Mesendoderm (in vitro differentiated cells): ENCODE measurements around the gene TSPAN31.
A peak's percentile ranks its signal among the peaks of the same experiment; 100 is the strongest.

Source experiments
- DNase-seq: peaks from one replicate; pipeline ENCODE4 v3.0.0; 2013
- H2AK5ac ChIP-seq: 2 replicates; pipeline ENCODE4 v1.6.1; 2013; ENCODE audit warnings: low read length, inconsistent platforms
- H2BK120ac ChIP-seq: 2 replicates; pipeline ENCODE4 v1.6.1; 2013; ENCODE audit warnings: low read depth, mild to moderate bottlenecking, low read length, moderate library complexity, mixed read lengths
- H2BK15ac ChIP-seq: replicated peaks from 2 replicates; pipeline ENCODE4 v1.6.1; 2013; ENCODE audit warnings: low read depth, mild to moderate bottlenecking, moderate library complexity
- H2BK5ac ChIP-seq: 2 replicates; pipeline ENCODE4 v1.6.1; 2013; ENCODE audit warnings: low read length, inconsistent platforms
- H3K18ac ChIP-seq: 2 replicates; pipeline ENCODE4 v1.6.1; 2013; ENCODE audit warnings: mild to moderate bottlenecking, low read length, mixed read lengths
- H3K23ac ChIP-seq: one replicate; pipeline ENCODE4 v1.6.1; 2013; ENCODE audit warnings: low read length
- H3K27ac ChIP-seq: 2 replicates; pipeline ENCODE4 v1.5.1; 2013; ENCODE audit warnings: low read depth, mild to moderate bottlenecking, inconsistent platforms, low read length, moderate library complexity
- H3K27me3 ChIP-seq: 2 replicates; pipeline ENCODE4 v1.6.1; 2013; ENCODE audit warnings: low read length, control low read depth, mild to moderate bottlenecking, inconsistent platforms; ENCODE audit not compliant: insufficient read depth, poor library complexity
- H3K36me3 ChIP-seq: 2 replicates; pipeline ENCODE4 v1.6.1; 2013; ENCODE audit warnings: low read length, inconsistent platforms; ENCODE audit not compliant: control insufficient read depth, insufficient read depth
- H3K4ac ChIP-seq: one replicate; pipeline ENCODE4 v1.6.1; 2013; ENCODE audit warnings: low read depth, mild to moderate bottlenecking, low read length, moderate library complexity
- H3K4me1 ChIP-seq: 2 replicates; pipeline ENCODE4 v1.6.1; 2013; ENCODE audit warnings: low read depth, low read length, inconsistent platforms; ENCODE audit not compliant: control insufficient read depth
- H3K4me2 ChIP-seq: 2 replicates; pipeline ENCODE4 v1.6.1; 2013; ENCODE audit warnings: low read length
- H3K4me3 ChIP-seq: 2 replicates; pipeline ENCODE4 v1.5.1; 2013; ENCODE audit warnings: mild to moderate bottlenecking, low read length
- H3K56ac ChIP-seq: one replicate; pipeline ENCODE4 v1.6.1; 2013; ENCODE audit warnings: low read length
- H3K79me1 ChIP-seq: 2 replicates; pipeline ENCODE4 v1.6.1; 2013; ENCODE audit warnings: low read length, inconsistent platforms
- H3K79me2 ChIP-seq: 2 replicates; pipeline ENCODE4 v1.6.1; 2013; ENCODE audit warnings: mild to moderate bottlenecking, low read length; ENCODE audit not compliant: control insufficient read depth, insufficient read depth
- H3K9ac ChIP-seq: 2 replicates; pipeline ENCODE4 v1.6.1; 2013; ENCODE audit warnings: low read length, inconsistent platforms
- H4K5ac ChIP-seq: one replicate; pipeline ENCODE4 v1.6.1; 2013; ENCODE audit warnings: low read length
- H4K8ac ChIP-seq: one replicate; pipeline ENCODE4 v1.6.1; 2013; ENCODE audit warnings: low read depth, mild to moderate bottlenecking, control low read depth, low read length, moderate library complexity
- WGBS: extraction: QIAGEN DNeasy Blood & Tissue Kit; methylation state at CpG from one replicate; pipeline ENCODE4 v1.1.7; 2013; ENCODE audit warnings: low lambda C conversion rate, missing lambda C conversion rate; ENCODE audit not compliant: insufficient coverage; ENCODE audit errors: extremely low coverage; 5-methylcytosine and 5-hydroxymethylcytosine counted together

The TSPAN31 gene

GRCh38 chr12:57761391-57761998 lies 16.7 kb downstream of the TSPAN31 start:
- Histone ChIP-seq H3K9ac (no peak overlapping the region), H3K56ac (no peak overlapping the region), H2BK15ac (no peak overlapping the region), H3K4me3 (no peak overlapping the region), H2BK120ac (no peak overlapping the region), H3K79me1 (no peaks in the 10 kb centered on the region), H4K8ac (no peak overlapping the region), H4K5ac (no peak overlapping the region), H3K27me3 (peaks cover 20% of the 10 kb centered on the region), H3K27ac (no peak overlapping the region), H3K36me3 (no peaks in the 10 kb centered on the region), H3K4me2 (no peak overlapping the region), H3K4me1 (peaks cover 8% of the 10 kb centered on the region), H2BK5ac (no peak overlapping the region), H3K4ac (no peak overlapping the region), H2AK5ac (no peak overlapping the region), H3K79me2 (no peaks in the 10 kb centered on the region), H3K23ac (no peak overlapping the region), H3K18ac (no peak overlapping the region)
- no peak for DNase-seq
- WGBS: no CpG with 5 or more reads among the region's 4 CpGs

DNA sequence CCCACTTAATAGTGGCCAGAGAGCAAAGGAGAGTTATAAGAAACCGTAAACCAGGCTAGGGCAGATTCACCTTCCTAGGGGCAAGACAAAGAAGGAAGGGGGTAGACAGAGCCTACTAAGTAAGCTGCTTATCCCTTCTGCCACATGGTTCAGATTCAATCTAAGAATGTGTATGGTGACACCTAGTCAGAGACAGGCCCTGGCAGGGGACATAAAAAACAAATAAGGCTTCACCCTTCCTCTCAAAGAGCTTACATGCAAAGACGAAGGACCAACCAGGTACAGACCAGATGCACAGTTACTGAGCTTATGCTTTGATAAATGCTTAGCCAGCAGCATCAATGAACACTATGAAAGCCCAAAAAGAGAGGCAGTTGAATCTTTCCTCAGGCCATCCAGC lies 17.6 kb downstream of the TSPAN31 start:
- no CpG with 5 or more reads among the region's 2 CpGs for WGBS
- H3K4me1 ChIP-seq: peaks cover 9% of the 10 kb centered on the region
- H2BK5ac ChIP-seq: no peak overlapping the region
- no peak overlapping the region for H4K8ac ChIP-seq
- H3K9ac ChIP-seq: no peak overlapping the region
- H3K4me3 ChIP-seq: no peak overlapping the region
- no peak overlapping the region for H3K4ac ChIP-seq
- no peaks in the 10 kb centered on the region for H3K79me1 ChIP-seq
- no peak overlapping the region for H3K56ac ChIP-seq
- peaks cover 19% of the 10 kb centered on the region for H3K27me3 ChIP-seq
- H3K36me3 ChIP-seq: no peaks in the 10 kb centered on the region
- no peak overlapping the region for H3K4me2 ChIP-seq
- no peak overlapping the region for H3K23ac ChIP-seq
- DNase-seq: no peak
- H2AK5ac ChIP-seq: no peak overlapping the region
- no peak overlapping the region for H2BK15ac ChIP-seq
- no peak overlapping the region for H4K5ac ChIP-seq
- H2BK120ac ChIP-seq: no peak overlapping the region
- H3K18ac ChIP-seq: no peak overlapping the region
- H3K27ac ChIP-seq: no peak overlapping the region
- H3K79me2 ChIP-seq: no peaks in the 10 kb centered on the region

- Histone ChIP-seq H3K27ac (no peak overlapping the region), H2BK5ac (no peak overlapping the region), H3K36me3 (peaks cover 2% of the 10 kb centered on the region), H3K18ac (no peak overlapping the region), H3K4ac (no peak overlapping the region), H2BK15ac (no peak overlapping the region), H3K27me3 (peaks cover 19% of the 10 kb centered on the region), H3K23ac (no peak overlapping the region), H3K4me3 (no peak overlapping the region), H3K79me1 (no peaks in the 10 kb centered on the region), H4K8ac (no peak overlapping the region), H3K56ac (no peak overlapping the region), H3K9ac (no peak overlapping the region), H2BK120ac (no peak overlapping the region), H2AK5ac (no peak overlapping the region), H3K4me2 (no peak overlapping the region), H3K4me1 (peaks cover 9% of the 10 kb centered on the region), H4K5ac (no peak overlapping the region), H3K79me2 (no peaks in the 10 kb centered on the region)
- no CpG with 5 or more reads among the region's 6 CpGs for WGBS
- DNase-seq: no peak
Observed at GRCh38 chr12:57763881-57764661, 19.2 kb downstream of the TSPAN31 start.

GRCh38 chr12:57764662-57765002 lies 19.8 kb downstream of the TSPAN31 start:
- Histone ChIP-seq H3K9ac (peak overlapping the region; percentile 54), H2BK15ac (no peak overlapping the region), H3K79me1 (no peaks in the 10 kb centered on the region), H3K23ac (no peak overlapping the region), H4K8ac (no peak overlapping the region), H3K27me3 (peaks cover 19% of the 10 kb centered on the region), H4K5ac (no peak overlapping the region), H3K4me3 (peak overlapping the region; percentile 10), H3K4me2 (peak overlapping the region; percentile 65), H3K27ac (no peak overlapping the region), H3K36me3 (peaks cover 2% of the 10 kb centered on the region), H3K79me2 (no peaks in the 10 kb centered on the region), H2AK5ac (no peak overlapping the region), H3K56ac (peak overlapping the region; percentile 66), H2BK120ac (no peak overlapping the region), H3K4ac (no peak overlapping the region), H3K4me1 (peaks cover 9% of the 10 kb centered on the region), H3K18ac (no peak overlapping the region), H2BK5ac (no peak overlapping the region)
- no peak for DNase-seq
- no CpG with 5 or more reads among the region's 17 CpGs for WGBS

- no peak overlapping the region for H3K27ac ChIP-seq
- peaks cover 19% of the 10 kb centered on the region for H3K27me3 ChIP-seq
- no peak overlapping the region for H2BK120ac ChIP-seq
- peak overlapping the region; percentile 10 for H3K4me3 ChIP-seq
- H3K79me2 ChIP-seq: no peaks in the 10 kb centered on the region
- H3K4me2 ChIP-seq: peak overlapping the region; percentile 65
- H3K23ac ChIP-seq: no peak overlapping the region
- peak overlapping the region; percentile 66 for H3K56ac ChIP-seq
- no peak overlapping the region for H2AK5ac ChIP-seq
- no peak overlapping the region for H3K18ac ChIP-seq
- no peaks in the 10 kb centered on the region for H3K79me1 ChIP-seq
- H2BK5ac ChIP-seq: no peak overlapping the region
- WGBS: no CpG with 5 or more reads among the region's 60 CpGs
- H2BK15ac ChIP-seq: no peak overlapping the region
- no peak overlapping the region for H3K4ac ChIP-seq
- no peak overlapping the region for H4K5ac ChIP-seq
- peaks cover 9% of the 10 kb centered on the region for H3K4me1 ChIP-seq
- peak; percentile 78 for DNase-seq
- peaks cover 2% of the 10 kb centered on the region for H3K36me3 ChIP-seq
- peak overlapping the region; percentile 54 for H3K9ac ChIP-seq
- H4K8ac ChIP-seq: no peak overlapping the region
Observed at GRCh38 chr12:57765003-57765697, 20.3 kb downstream of the TSPAN31 start.
